ENCODE results near the gene DNAI1.

GRCh38 chr9:34570376-34570775 is 111.8 kb downstream of the DNAI1 start:
- TF ChIP-seq EZH2 (IDR thresholded peaks at IDR 0.05; ENCODE audit: borderline replicate concordance) (no peak), CTCF (IDR thresholded peaks at IDR 0.05; ENCODE audit: poor library complexity) (no peak), EZH2phosphoT487 (IDR thresholded peaks at IDR 0.05; ENCODE audit: low read depth, severe bottlenecking, unreplicated experiment) (no peak)

Measured in hepatocyte (in vitro differentiated cells).